KMS-11 (cell line): ENCODE data around the gene TNPO2.

ENCODE experiments used
- H2AFZ ChIP-seq: fragments of 200-600 bp; sonication (generic); 2 replicates; pipeline ENCODE4 v1.6.1; 2016; ENCODE audit warnings: antibody characterized with exemption, mixed run types, low read depth
- H3K27ac ChIP-seq: fragments of 200-600 bp; sonication (generic); 2 replicates; pipeline ENCODE4 v1.6.1; 2016; ENCODE audit warnings: mild to moderate bottlenecking, mixed run types
- H3K27me3 ChIP-seq: fragments of 200-600 bp; sonication (generic); 2 replicates; pipeline ENCODE4 v1.6.1; 2017; ENCODE audit warnings: mild to moderate bottlenecking, low read depth, mixed run types, moderate library complexity; ENCODE audit not compliant: insufficient read depth
- H3K36me3 ChIP-seq: fragments of 200-600 bp; sonication (generic); 2 replicates; pipeline ENCODE4 v1.6.1; 2017; ENCODE audit warnings: mild to moderate bottlenecking, mixed run types; ENCODE audit not compliant: insufficient read depth
- H3K4me1 ChIP-seq: fragments of 200-600 bp; sonication (generic); 2 replicates; pipeline ENCODE4 v1.6.1; 2016; ENCODE audit warnings: mild to moderate bottlenecking, low read depth, mixed run types; ENCODE audit not compliant: poor library complexity, severe bottlenecking
- H3K4me2 ChIP-seq: fragments of 200-600 bp; sonication (generic); 2 replicates; pipeline ENCODE4 v1.7.0; 2016; ENCODE audit warnings: mild to moderate bottlenecking, mixed run types
- H3K4me3 ChIP-seq: fragments of 200-600 bp; sonication (generic); IDR thresholded peaks from 2 replicates; pipeline ENCODE4 v1.6.1; 2017; ENCODE audit warnings: low read depth, low read length, mixed read lengths; ENCODE audit not compliant: insufficient read depth
- H3K79me2 ChIP-seq: fragments of 200-600 bp; sonication (generic); 2 replicates; pipeline ENCODE4 v1.6.1; 2016; ENCODE audit warnings: low read depth, mixed run types; ENCODE audit not compliant: insufficient read depth
- H3K9ac ChIP-seq: fragments of 200-600 bp; sonication (generic); 2 replicates; pipeline ENCODE4 v1.6.1; 2016; ENCODE audit warnings: mild to moderate bottlenecking, mixed run types
- H4K20me1 ChIP-seq: fragments of 200-600 bp; sonication (generic); 2 replicates; pipeline ENCODE4 v1.6.1; 2016; ENCODE audit warnings: mild to moderate bottlenecking, mixed run types; ENCODE audit not compliant: insufficient read depth
- TF ChIP-seq, protein P1 (sequence below): fragments of 200-600 bp; sonication (generic); conservative IDR thresholded peaks from 2 replicates; pipeline ENCODE4 v1.6.1; 2017; ENCODE audit warnings: low read depth, mild to moderate bottlenecking, antibody characterized with exemption, low read length, moderate library complexity, mixed read lengths

TNPO2 gene

DNA sequence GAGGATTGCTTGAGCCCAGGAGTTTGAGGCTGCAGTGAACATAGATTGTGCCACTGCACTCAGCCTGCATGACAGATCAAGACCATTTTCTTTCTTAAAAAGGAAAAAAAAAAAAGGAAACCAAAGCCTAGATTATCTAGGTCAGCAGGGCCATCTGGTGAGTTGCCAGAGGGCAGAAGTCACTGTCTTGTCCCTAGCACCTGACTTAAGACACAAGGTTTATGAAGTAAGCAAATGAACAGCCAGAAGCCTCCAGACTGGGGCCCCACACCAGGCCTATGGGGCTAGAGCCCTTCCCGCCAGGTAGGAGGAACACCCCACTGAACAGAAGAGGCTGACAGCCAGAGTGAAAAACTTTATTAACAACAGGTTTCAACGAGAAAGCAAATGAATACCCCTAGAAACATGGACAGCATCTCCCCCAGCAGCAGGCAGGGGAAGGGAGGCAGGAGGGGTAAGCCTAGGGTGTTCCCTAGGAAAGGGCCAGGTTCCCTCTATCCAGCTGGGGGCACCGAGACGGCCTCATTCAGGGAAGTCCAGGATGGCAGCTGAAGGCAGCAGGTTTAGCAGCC lies 55.9 kb downstream of the TNPO2 start:
- no peaks in the 10 kb centered on the region for H3K27me3 ChIP-seq
- TF ChIP-seq, protein P1, sequence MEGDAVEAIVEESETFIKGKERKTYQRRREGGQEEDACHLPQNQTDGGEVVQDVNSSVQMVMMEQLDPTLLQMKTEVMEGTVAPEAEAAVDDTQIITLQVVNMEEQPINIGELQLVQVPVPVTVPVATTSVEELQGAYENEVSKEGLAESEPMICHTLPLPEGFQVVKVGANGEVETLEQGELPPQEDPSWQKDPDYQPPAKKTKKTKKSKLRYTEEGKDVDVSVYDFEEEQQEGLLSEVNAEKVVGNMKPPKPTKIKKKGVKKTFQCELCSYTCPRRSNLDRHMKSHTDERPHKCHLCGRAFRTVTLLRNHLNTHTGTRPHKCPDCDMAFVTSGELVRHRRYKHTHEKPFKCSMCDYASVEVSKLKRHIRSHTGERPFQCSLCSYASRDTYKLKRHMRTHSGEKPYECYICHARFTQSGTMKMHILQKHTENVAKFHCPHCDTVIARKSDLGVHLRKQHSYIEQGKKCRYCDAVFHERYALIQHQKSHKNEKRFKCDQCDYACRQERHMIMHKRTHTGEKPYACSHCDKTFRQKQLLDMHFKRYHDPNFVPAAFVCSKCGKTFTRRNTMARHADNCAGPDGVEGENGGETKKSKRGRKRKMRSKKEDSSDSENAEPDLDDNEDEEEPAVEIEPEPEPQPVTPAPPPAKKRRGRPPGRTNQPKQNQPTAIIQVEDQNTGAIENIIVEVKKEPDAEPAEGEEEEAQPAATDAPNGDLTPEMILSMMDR, result no peak
- peak overlapping the region; percentile 58 for H3K4me2 ChIP-seq
- no peak overlapping the region for H3K27ac ChIP-seq
- peaks cover 30% of the 10 kb centered on the region for H3K4me1 ChIP-seq
- H4K20me1 ChIP-seq, result no peaks in the 10 kb centered on the region
- H3K36me3 ChIP-seq, result no peaks in the 10 kb centered on the region; the same call in 1 of the 2 replicates
- no peak overlapping the region for H3K4me3 ChIP-seq
- no peak overlapping the region for H2AFZ ChIP-seq
- 0 out of 2 replicates have a peak, but pooled peaks cover 6% of the 10 kb centered on the region for H3K79me2 ChIP-seq
- no peak overlapping the region for H3K9ac ChIP-seq

DNA sequence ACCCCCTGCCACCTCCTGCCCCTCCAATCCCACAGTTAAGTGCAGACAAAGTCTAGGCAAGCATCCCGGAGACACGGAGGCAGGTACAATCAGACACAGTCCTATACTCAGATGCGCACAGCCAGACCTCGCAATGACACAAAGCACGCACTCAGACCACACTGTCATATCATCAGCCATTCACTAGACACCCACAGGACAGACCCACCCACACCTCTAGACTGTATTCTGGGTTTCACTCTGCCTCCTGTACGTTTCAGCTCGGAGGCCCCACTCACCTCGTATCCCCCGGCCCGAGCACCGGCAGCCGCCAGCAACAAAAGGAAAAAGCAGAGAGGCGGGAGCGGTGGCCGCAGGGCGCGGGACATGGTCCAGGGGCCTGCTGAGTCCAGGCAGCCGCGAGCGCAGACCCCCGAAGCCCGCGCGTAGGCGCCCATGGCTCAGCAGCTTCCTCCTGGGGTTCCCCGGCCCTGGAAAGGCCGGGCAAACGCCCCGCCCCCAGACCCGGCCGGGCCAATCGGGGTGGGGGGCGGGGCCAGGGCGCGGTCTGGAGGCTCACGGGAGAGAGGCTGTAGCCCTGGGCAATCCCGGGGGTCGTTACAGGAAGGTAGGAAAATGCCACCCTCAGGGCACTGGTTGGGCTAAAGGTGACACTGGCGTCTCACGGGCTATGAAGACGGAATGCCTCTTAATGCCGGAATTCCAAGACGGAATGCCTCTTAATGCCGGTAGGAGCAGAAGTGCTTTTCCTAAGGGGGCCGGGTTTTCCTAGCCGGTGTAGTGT lies 57.3 kb downstream of the TNPO2 start, which contains the start of the genes MAN2B1 and WDR83:
Gene MAN2B1, minus strand, starts transcription at position 478 of the 784 bp plus-strand sequence. Its CDS starts 41 bp downstream, at position 437.
Gene WDR83, plus strand, starts transcription at position 543 of the 784 bp plus-strand sequence. CDS start 2,984 bp downstream, outside the sequence.
- Histone ChIP-seq H3K27ac (no peak within 1 kb of the TSS), H3K36me3 (no peaks in the 10 kb centered on the region; the same call in 1 of the 2 replicates), H4K20me1 (no peaks in the 10 kb centered on the region), H2AFZ (peak within 1 kb of the TSS; percentile 89), H3K9ac (peak within 1 kb of the TSS; percentile 54; the same call in 1 of the 2 replicates), H3K4me3 (no peak within 1 kb of the TSS), H3K27me3 (no peaks in the 10 kb centered on the region), H3K4me1 (peaks cover 30% of the 10 kb centered on the region), H3K4me2 (peak within 1 kb of the TSS; percentile 97), H3K79me2 (0 out of 2 replicates have a peak, but pooled peaks cover 6% of the 10 kb centered on the region)
- TF ChIP-seq, protein P1, result no peak

DNA sequence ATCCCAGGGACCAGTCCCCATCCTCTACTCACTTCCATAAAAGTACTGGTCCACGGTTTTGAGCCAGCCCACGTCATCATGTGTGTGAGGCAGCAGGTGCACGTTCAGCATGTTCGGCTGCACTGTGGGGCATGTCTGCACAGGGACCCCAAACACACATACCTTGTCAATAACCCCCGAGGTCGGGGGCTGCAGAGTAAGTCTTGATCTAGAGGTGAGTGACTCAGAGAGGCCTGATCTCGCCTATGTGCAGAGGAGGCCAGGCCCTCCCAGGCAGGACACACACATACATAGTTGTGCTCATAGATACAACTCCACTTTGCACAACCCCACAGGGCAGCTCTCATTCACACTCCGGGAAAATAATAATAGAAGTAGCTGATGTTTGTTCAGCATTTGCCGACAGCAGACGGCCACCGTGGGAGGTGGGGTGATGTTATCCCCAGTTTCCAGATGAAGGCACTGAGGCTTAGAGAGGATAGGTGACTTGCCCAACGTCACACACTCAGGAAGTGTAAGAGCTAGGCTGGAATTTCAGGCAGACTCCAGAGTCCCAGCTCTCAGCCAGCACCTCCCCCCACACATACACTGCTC lies 58.0 kb downstream of the TNPO2 start:
- Histone ChIP-seq H3K4me2 (peak overlapping the region; percentile 97), H4K20me1 (no peaks in the 10 kb centered on the region), H3K27ac (no peak overlapping the region), H3K9ac (peak overlapping the region; percentile 54; the same call in 1 of the 2 replicates), H3K79me2 (0 out of 2 replicates have a peak, but pooled peaks cover 6% of the 10 kb centered on the region), H3K27me3 (no peaks in the 10 kb centered on the region), H2AFZ (peak overlapping the region; percentile 89; the same call in 1 of the 2 replicates), H3K4me1 (peaks cover 30% of the 10 kb centered on the region), H3K36me3 (no peaks in the 10 kb centered on the region; the same call in 1 of the 2 replicates), H3K4me3 (no peak overlapping the region)
- TF ChIP-seq, protein P1, result no peak

DNA sequence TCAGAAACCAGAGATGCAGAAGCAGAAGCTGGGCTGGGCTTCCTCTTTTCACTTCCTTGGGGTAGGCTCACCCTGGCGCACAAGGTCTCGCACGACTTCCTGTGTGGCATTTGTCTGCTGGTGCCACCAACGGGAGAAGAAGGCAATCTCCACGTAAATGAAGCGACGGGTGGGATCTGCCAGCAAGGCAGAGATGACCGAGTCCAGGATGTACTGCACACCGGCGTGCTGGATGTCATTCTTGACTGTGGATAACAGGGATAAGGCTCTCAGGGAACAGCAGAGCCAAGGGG lies 58.5 kb downstream of the TNPO2 start:
- TF ChIP-seq, protein P1, result no peak
- H3K4me3 ChIP-seq, result no peak overlapping the region
- H2AFZ ChIP-seq, result no peak overlapping the region
- no peak overlapping the region for H3K4me2 ChIP-seq
- no peaks in the 10 kb centered on the region for H3K27me3 ChIP-seq
- H3K4me1 ChIP-seq, result peaks cover 24% of the 10 kb centered on the region
- H3K27ac ChIP-seq, result no peak overlapping the region
- 0 out of 2 replicates have a peak, but pooled peaks cover 6% of the 10 kb centered on the region for H3K79me2 ChIP-seq
- no peaks in the 10 kb centered on the region; the same call in 1 of the 2 replicates for H3K36me3 ChIP-seq
- H3K9ac ChIP-seq, result no peak overlapping the region
- no peaks in the 10 kb centered on the region for H4K20me1 ChIP-seq
